Measurements from ENCODE around the gene SMS. TPM values are rescaled to one million over a fixed set of nuclear protein-coding genes. Genes with fewer than 3 reads are reported as not detected.

The SMS gene
- total RNA-seq, 1 donor from 2014 or later = 67.0 TPM

GRCh38 chrX:21982311-21982710 lies 41.8 kb downstream of the SMS start:
- no peak for DNase-seq (ENCODE audit: low spot score)

- DNase-seq (ENCODE audit: low spot score) = peak; percentile 81
Observed at GRCh38 chrX:21985332-21985777, 44.8 kb downstream of the SMS start.

- DNase-seq (ENCODE audit: low spot score) = no peak
Observed at GRCh38 chrX:21986596-21986995, 46.1 kb downstream of the SMS start.

GRCh38 chrX:21989384-21989783 lies 48.9 kb downstream of the SMS start:
- no peak for DNase-seq (ENCODE audit: low spot score)

GRCh38 chrX:21990832-21991231 lies 50.3 kb downstream of the SMS start:
- no peak for DNase-seq (ENCODE audit: low spot score)

- no peak for DNase-seq (ENCODE audit: low spot score)
Observed at GRCh38 chrX:21991504-21991903, 51.0 kb downstream of the SMS start.

GRCh38 chrX:21993265-21993664 lies 52.8 kb downstream of the SMS start:
- peak; percentile 20 for DNase-seq (ENCODE audit: low spot score)

GRCh38 chrX:21996872-21997455 lies 56.5 kb downstream of the SMS start:
- DNase-seq (ENCODE audit: low spot score) = no peak

GRCh38 chrX:21998037-21998436 lies 57.5 kb downstream of the SMS start:
- DNase-seq (ENCODE audit: low spot score) = no peak

- DNase-seq (ENCODE audit: low spot score) = no peak
Observed at GRCh38 chrX:22004866-22005265, 64.4 kb downstream of the SMS start.

- DNase-seq (ENCODE audit: low spot score) = no peak
Observed at GRCh38 chrX:22012051-22012450, 71.5 kb downstream of the SMS start.

GRCh38 chrX:22012931-22013330 lies 72.4 kb downstream of the SMS start:
- no peak for DNase-seq (ENCODE audit: low spot score)

- no peak for DNase-seq (ENCODE audit: low spot score)
Observed at GRCh38 chrX:22015139-22015750, 74.7 kb downstream of the SMS start.

GRCh38 chrX:22021751-22022324 lies 81.3 kb downstream of the SMS start:
- DNase-seq (ENCODE audit: low spot score) = no peak

GRCh38 chrX:22024577-22024976 lies 84.1 kb downstream of the SMS start:
- DNase-seq (ENCODE audit: low spot score) = no peak

- no peak for DNase-seq (ENCODE audit: low spot score)
Observed at GRCh38 chrX:22025751-22026150, 85.2 kb downstream of the SMS start.

GRCh38 chrX:22026731-22027130 lies 86.2 kb downstream of the SMS start:
- DNase-seq (ENCODE audit: low spot score) = no peak

GRCh38 chrX:22032084-22032483 lies 91.6 kb downstream of the SMS start, which contains the start of gene PHEX:
TSS of gene PHEX (plus strand) at chrX:22032325. CDS start at chrX:22033006, 681 bp downstream.
- DNase-seq (ENCODE audit: low spot score) = no peak

GRCh38 chrX:22032506-22032905 lies 92.0 kb downstream of the SMS start:
- no peak for DNase-seq (ENCODE audit: low spot score)

- DNase-seq (ENCODE audit: low spot score) = no peak
Observed at GRCh38 chrX:22033818-22034217, 93.3 kb downstream of the SMS start.

GRCh38 chrX:22035236-22035635 lies 94.7 kb downstream of the SMS start:
- no peak for DNase-seq (ENCODE audit: low spot score)

- DNase-seq (ENCODE audit: low spot score) = no peak
Observed at GRCh38 chrX:22037225-22037624, 96.7 kb downstream of the SMS start.

GRCh38 chrX:22037911-22038537 lies 97.5 kb downstream of the SMS start:
- no peak for DNase-seq (ENCODE audit: low spot score)
